COLO829 (cell line): ENCODE measurements around the gene FEN1.

Experiments
- DNase-seq: peaks from one replicate; pipeline ENCODE4 v3.0.0; 2012; ENCODE audit warnings: low spot score

The FEN1 gene

GRCh38 chr11:61820174-61820573 is 27.5 kb downstream of the FEN1 start:
- no peak for DNase-seq

GRCh38 chr11:61826930-61827570 is 34.3 kb downstream of the FEN1 start:
- no peak for DNase-seq

GRCh38 chr11:61827571-61828378 is 35.1 kb downstream of the FEN1 start, which contains the start of gene FADS2:
TSS of gene FADS2 (plus strand) at chr11:61828300. CDS start at chr11:61828391, 91 bp downstream.
- no peak for DNase-seq

GRCh38 chr11:61828379-61828628 is 35.6 kb downstream of the FEN1 start:
- DNase-seq = no peak

- DNase-seq = no peak
Measured at GRCh38 chr11:61828629-61829407, 36.1 kb downstream of the FEN1 start.

- DNase-seq = no peak
Measured at GRCh38 chr11:61829806-61830205, 37.1 kb downstream of the FEN1 start.

GRCh38 chr11:61830237-61831105 is 37.8 kb downstream of the FEN1 start:
- DNase-seq = no peak

- no peak for DNase-seq
Measured at GRCh38 chr11:61832207-61832606, 39.5 kb downstream of the FEN1 start.

GRCh38 chr11:61832754-61833153 is 40.0 kb downstream of the FEN1 start:
- no peak for DNase-seq

GRCh38 chr11:61833471-61833870 is 40.8 kb downstream of the FEN1 start:
- no peak for DNase-seq

GRCh38 chr11:61833926-61834277 is 41.2 kb downstream of the FEN1 start:
- no peak for DNase-seq

GRCh38 chr11:61834278-61835048 is 41.8 kb downstream of the FEN1 start:
- DNase-seq = no peak

GRCh38 chr11:61836193-61836592 is 43.5 kb downstream of the FEN1 start:
- no peak for DNase-seq

- no peak for DNase-seq
Measured at GRCh38 chr11:61837411-61838005, 44.8 kb downstream of the FEN1 start.

- DNase-seq = no peak
Measured at GRCh38 chr11:61838501-61838900, 45.8 kb downstream of the FEN1 start.

GRCh38 chr11:61838921-61839320 is 46.2 kb downstream of the FEN1 start:
- DNase-seq = no peak

- no peak for DNase-seq
Measured at GRCh38 chr11:61839742-61840141, 47.0 kb downstream of the FEN1 start.

- no peak for DNase-seq
Measured at GRCh38 chr11:61840371-61840770, 47.7 kb downstream of the FEN1 start.

GRCh38 chr11:61841636-61842527 is 49.2 kb downstream of the FEN1 start:
- DNase-seq = peak; percentile 40

- no peak for DNase-seq
Measured at GRCh38 chr11:61842528-61842820, 49.8 kb downstream of the FEN1 start.
